Measurements from ENCODE around the gene ESYT1.

GRCh38 chr12:56145217-56145616 is 17.1 kb downstream of the ESYT1 start:
- TF ChIP-seq SUZ12 (IDR thresholded peaks at IDR 0.05; ENCODE audit: extremely low read depth, insufficient read depth, insufficient read length): no peak
- TF ChIP-seq YY1 (IDR thresholded peaks at IDR 0.05; ENCODE audit: insufficient read depth, insufficient read length): no peak

All from NT2/D1 (cell line).